Kidney (tissue), 14 donors: Measurements from ENCODE around the gene TBL3. TPM values are rescaled to one million over a fixed set of nuclear protein-coding genes. Genes with fewer than 3 reads are reported as not detected.

Experiments used
- DNase-seq, 5 donors: peaks; one replicate each; pipeline ENCODE4 v3.0.0-alpha.2; 2013 to 2020
- FAIRE-seq: peaks from 2 replicates; lab custom pipeline; 2012; peaks lifted over from hg19 to GRCh38; lab: Jason Lieb, UNC
- H3K27ac ChIP-seq, 2 donors: one replicate each; pipeline ENCODE4 v1.7.0; 2013; ENCODE audit warnings: low read depth in 2 of 2, low read length in 2 of 2, inconsistent platforms in 1 of 2
- H3K27me3 ChIP-seq: one replicate; pipeline ENCODE4 v1.7.1; 2013; ENCODE audit warnings: low read length, inconsistent platforms; ENCODE audit not compliant: control insufficient read depth, insufficient read depth
- H3K36me3 ChIP-seq, 3 donors: one replicate each; pipeline versions ENCODE4 v1.7.0 to v1.7.1; 2013; ENCODE audit warnings: low read length in 3 of 3, control low read depth in 1 of 3, inconsistent platforms in 1 of 3; ENCODE audit not compliant: insufficient read depth in 3 of 3, control insufficient read depth in 2 of 3
- H3K4me1 ChIP-seq, 3 donors: one replicate each; pipeline versions ENCODE4 v1.7.0 to v1.7.1; 2013; ENCODE audit warnings: low read length in 3 of 3, inconsistent platforms in 1 of 3, low read depth in 1 of 3; ENCODE audit not compliant: control insufficient read depth in 2 of 3, insufficient read depth in 2 of 3
- H3K4me3 ChIP-seq, 3 donors: one replicate each; pipeline versions ENCODE4 v1.7.0 to v1.8.1; 2013; ENCODE audit warnings: low read length in 3 of 3, control low read depth in 1 of 3, inconsistent platforms in 1 of 3
- H3K9ac ChIP-seq, 3 donors: one replicate each; pipeline versions ENCODE4 v1.7.0 to v1.7.1; 2013; ENCODE audit warnings: low read length in 3 of 3, control low read depth in 1 of 3, inconsistent platforms in 1 of 3
- H3K9me3 ChIP-seq, 3 donors: one replicate each; pipeline versions ENCODE4 v1.7.0 to v1.7.1; 2013; ENCODE audit warnings: low read length in 3 of 3, control low read depth in 1 of 3, inconsistent platforms in 1 of 3; ENCODE audit not compliant: control insufficient read depth in 2 of 3, insufficient read depth in 1 of 3
- intact Hi-C: fragments of 100-400 bp; cut with DNase I; formaldehyde crosslinking; loops from one replicate; pipeline ENCODE4 v1.11.1; 2022
- polyA plus RNA-seq: library from polyadenylated mRNA; stranded (reverse); fragments of 350-450 nt; fragmentation: Illumina TruSeq; extraction: RNeasy Lipid Tissue Mini Kit (QIAGEN cat#74804); gene quantifications from one replicate; pipeline ENCODE4 v1.2.3, GENCODE V29; 2014; ENCODE audit warnings: low read depth, low replicate concordance; ENCODE audit not compliant: insufficient read depth
- total RNA-seq: library from RNA; stranded (reverse); fragmentation: NEBNext Ultra II Directional; extraction: Animal tissue kit (Norgen Biotek cat#: 25700); gene quantifications from one replicate; pipeline ENCODE4 v1.2.1, GENCODE V29; 2021
- TF ChIP-seq, protein P1 (sequence below): IDR thresholded peaks from 3 replicates; pipeline ENCODE4 v1.5.1; 2012; ENCODE audit warnings: mild to moderate bottlenecking, moderate library complexity, borderline replicate concordance; ENCODE audit not compliant: insufficient read depth; ENCODE audit errors: extremely low read depth
- donor health status: control.
- donor health status: control.
- donor health status: control.
- donor health status: control.
- donor health status: control.
- donor health status: DM: yes; HTN: yes; CAD: no.
- donor health status: Normal renal cell carcinoma (clear cell type).

Gene TBL3
- total and polyA plus RNA-seq, 2 donors from 2014 or later, result 33.3 to 38.5 TPM

DNA sequence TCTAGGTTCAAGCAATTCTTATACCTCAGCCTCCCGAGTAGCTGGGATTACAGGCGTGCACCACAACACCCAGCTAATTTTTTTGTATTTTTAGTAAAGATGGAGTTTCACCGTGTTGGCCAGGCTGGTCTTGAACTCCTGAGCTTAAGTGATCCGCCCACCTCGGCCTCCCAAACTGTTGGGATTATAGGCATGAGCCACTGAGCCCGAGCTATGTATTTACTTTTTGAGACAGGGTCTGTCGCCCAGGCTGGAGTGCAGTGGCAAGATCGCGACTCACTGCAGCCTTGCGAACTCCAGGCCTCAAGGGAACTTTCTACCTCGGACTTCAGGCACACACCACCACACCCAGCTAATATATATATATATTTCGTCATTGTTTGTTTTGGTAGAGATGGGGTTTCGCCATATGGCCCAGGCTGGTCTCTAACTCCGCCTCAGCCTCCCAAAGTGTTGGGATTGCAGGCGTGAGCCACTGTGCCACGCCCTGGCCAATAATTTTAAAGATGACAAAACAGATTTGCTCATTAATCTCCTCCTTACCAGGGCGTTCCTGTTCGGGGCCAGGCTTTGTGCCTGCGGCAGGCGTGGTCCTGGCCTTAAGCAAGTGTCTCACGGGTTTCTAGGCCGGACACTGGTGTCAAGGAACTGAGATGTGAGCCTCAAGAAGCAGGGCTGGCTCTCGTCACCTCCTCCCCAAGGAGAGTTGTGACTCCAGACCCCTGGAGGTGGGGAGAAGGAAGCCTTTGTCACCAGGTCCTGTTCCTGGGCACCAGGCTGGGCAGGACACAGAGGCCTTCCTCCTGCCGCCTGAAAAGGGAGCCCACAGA is 43.5 kb downstream of the TBL3 start:
- Histone ChIP-seq H3K4me3 (no peak overlapping the region), H3K9me3 (no peaks in the 10 kb centered on the region), H3K36me3 (no peaks in the 10 kb centered on the region), H3K9ac (no peak overlapping the region), H3K27ac (no peak overlapping the region), H3K27me3 (no peaks in the 10 kb centered on the region), H3K4me1 (peaks cover 0 to 7% (median 2%) of the 10 kb centered on the region in 3 donors)
- intact Hi-C loops, result no loop called here
- DNase-seq, result no peak
- no peak for FAIRE-seq
- TF ChIP-seq, protein P1, sequence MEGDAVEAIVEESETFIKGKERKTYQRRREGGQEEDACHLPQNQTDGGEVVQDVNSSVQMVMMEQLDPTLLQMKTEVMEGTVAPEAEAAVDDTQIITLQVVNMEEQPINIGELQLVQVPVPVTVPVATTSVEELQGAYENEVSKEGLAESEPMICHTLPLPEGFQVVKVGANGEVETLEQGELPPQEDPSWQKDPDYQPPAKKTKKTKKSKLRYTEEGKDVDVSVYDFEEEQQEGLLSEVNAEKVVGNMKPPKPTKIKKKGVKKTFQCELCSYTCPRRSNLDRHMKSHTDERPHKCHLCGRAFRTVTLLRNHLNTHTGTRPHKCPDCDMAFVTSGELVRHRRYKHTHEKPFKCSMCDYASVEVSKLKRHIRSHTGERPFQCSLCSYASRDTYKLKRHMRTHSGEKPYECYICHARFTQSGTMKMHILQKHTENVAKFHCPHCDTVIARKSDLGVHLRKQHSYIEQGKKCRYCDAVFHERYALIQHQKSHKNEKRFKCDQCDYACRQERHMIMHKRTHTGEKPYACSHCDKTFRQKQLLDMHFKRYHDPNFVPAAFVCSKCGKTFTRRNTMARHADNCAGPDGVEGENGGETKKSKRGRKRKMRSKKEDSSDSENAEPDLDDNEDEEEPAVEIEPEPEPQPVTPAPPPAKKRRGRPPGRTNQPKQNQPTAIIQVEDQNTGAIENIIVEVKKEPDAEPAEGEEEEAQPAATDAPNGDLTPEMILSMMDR, result no peak

DNA sequence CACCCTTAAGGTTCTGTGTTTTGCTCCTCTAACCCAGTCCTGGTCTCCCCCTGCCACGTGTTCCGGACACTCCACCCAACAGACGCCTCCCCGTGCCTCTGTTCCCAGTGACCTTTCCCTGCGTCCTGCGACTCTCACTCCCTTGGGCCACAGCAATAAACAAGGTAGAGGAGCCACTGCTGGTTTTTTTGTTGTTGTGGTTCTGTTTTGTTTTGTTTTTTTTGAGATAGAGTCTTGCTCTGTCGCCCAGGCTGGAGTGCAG is 44.0 kb downstream of the TBL3 start:
- Histone ChIP-seq H3K4me1 (peaks cover 0 to 4% (median 0%) of the 10 kb centered on the region in 3 donors), H3K36me3 (no peaks in the 10 kb centered on the region), H3K9me3 (no peaks in the 10 kb centered on the region), H3K9ac (no peak overlapping the region), H3K27ac (no peak overlapping the region), H3K4me3 (no peak overlapping the region), H3K27me3 (no peaks in the 10 kb centered on the region)
- FAIRE-seq (no peak), DNase-seq (no peak)
- TF ChIP-seq, protein P1, result no peak
- intact Hi-C loops, result no loop called here

DNA sequence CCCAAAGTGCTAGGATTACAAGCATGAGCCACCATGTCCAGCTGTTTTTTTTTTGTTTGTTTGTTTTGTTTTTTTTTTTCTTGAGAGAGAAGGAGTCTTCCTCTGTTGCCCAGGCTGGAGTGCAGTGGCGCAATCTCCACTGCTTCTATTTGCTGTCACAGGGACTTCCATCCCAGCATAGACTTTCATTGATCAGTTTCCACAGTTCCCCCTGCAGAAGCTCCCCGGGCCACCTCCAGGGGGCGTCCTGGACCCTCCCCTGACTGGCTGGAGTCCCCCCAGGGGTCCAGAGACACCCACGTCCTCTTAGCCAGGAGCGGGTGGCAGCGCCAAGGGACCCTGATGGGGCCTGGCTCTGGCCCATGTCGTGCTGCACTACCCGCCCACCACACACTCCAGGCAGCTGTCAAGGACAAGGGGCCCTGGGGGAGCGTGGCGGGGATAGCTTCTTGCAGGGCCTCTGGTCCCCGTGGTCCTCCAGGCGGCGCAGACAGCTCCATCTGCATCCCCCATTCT is 44.6 kb downstream of the TBL3 start:
- TF ChIP-seq, protein P1, result no peak
- no peak overlapping the region for H3K4me3 ChIP-seq
- DNase-seq, result peak in 1 of 5 donors; percentile 62
- H3K27me3 ChIP-seq, result no peaks in the 10 kb centered on the region
- peaks cover 0 to 4% (median 0%) of the 10 kb centered on the region in 3 donors for H3K4me1 ChIP-seq
- H3K9ac ChIP-seq, result no peak overlapping the region
- H3K27ac ChIP-seq, result no peak overlapping the region
- FAIRE-seq, result no peak
- intact Hi-C loops, result no loop called here
- H3K9me3 ChIP-seq, result no peaks in the 10 kb centered on the region
- H3K36me3 ChIP-seq, result no peaks in the 10 kb centered on the region
